Smooth muscle cell of the brain vasculature (primary cell): ENCODE measurements around the gene SMC6.

Experiments
- DNase-seq: peaks from one replicate; pipeline ENCODE4 v3.0.0-alpha.2; 2012; ENCODE audit warnings: low read depth, low spot score

The SMC6 gene

GRCh38 chr2:17763641-17764333, 10.2 kb upstream of the SMC6 start:
- DNase-seq = no peak

GRCh38 chr2:17762451-17762850, 8.8 kb upstream of the SMC6 start:
- DNase-seq = no peak

- DNase-seq = no peak
These were observed 6.2 kb upstream of the SMC6 start for GRCh38 chr2:17759805-17760204.

- no peak for DNase-seq
These were observed 4.5 kb upstream of the SMC6 start for GRCh38 chr2:17758118-17758517.

GRCh38 chr2:17757321-17757720, 3.7 kb upstream of the SMC6 start:
- DNase-seq = no peak

GRCh38 chr2:17756668-17757067, 3.1 kb upstream of the SMC6 start:
- no peak for DNase-seq

GRCh38 chr2:17754773-17755425, 1.3 kb upstream of the SMC6 start:
- DNase-seq = no peak

- no peak for DNase-seq
These were observed 463 bp downstream of the SMC6 start for GRCh38 chr2:17752892-17753802.

GRCh38 chr2:17752246-17752645, 1.4 kb downstream of the SMC6 start:
- no peak for DNase-seq

- no peak for DNase-seq
These were observed 3.7 kb downstream of the SMC6 start for GRCh38 chr2:17749753-17750438.

- no peak for DNase-seq
These were observed 4.9 kb downstream of the SMC6 start for GRCh38 chr2:17748745-17749144.

- DNase-seq = no peak
These were observed 5.7 kb downstream of the SMC6 start for GRCh38 chr2:17747684-17748452.

GRCh38 chr2:17740203-17740602, 13.4 kb downstream of the SMC6 start:
- no peak for DNase-seq

- no peak for DNase-seq
These were observed 16.6 kb downstream of the SMC6 start for GRCh38 chr2:17736989-17737388.

- DNase-seq = no peak
These were observed 17.7 kb downstream of the SMC6 start for GRCh38 chr2:17735864-17736263.

- DNase-seq = no peak
These were observed 20.0 kb downstream of the SMC6 start for GRCh38 chr2:17733599-17733998.

- no peak for DNase-seq
These were observed 23.7 kb downstream of the SMC6 start for GRCh38 chr2:17729880-17730279.

- DNase-seq = no peak
These were observed 25.4 kb downstream of the SMC6 start for GRCh38 chr2:17728210-17728609.

- DNase-seq = no peak
These were observed 33.8 kb downstream of the SMC6 start for GRCh38 chr2:17719562-17720371.

- no peak for DNase-seq
These were observed 34.9 kb downstream of the SMC6 start for GRCh38 chr2:17718689-17719088.
